GM12878 (cell line): ENCODE results near the gene PAK3. TPM values are rescaled to one million over a fixed set of nuclear protein-coding genes. Genes with fewer than 3 reads are reported as not detected.

ENCODE experiments used
- ATAC-seq: fragments of 200-7000 bp; cut with Tn5 transposase; 3 replicates; pipeline ENCODE4 v1.9.1; 2020; ENCODE audit warnings: mild to moderate bottlenecking, moderate library complexity
- BruUV-seq: library from RNA; stranded (reverse); fragments of 400-500 nt; replicated peaks from 2 replicates; lab custom pipeline; 2021; lab: Mats Ljungman, UMichigan
- CTCF ChIA-PET: fragments of 300-600 bp; sonication (Branson Sonifier 250); formaldehyde crosslinking; extraction: SDS; loops from one replicate; lab custom pipeline; 2021; ENCODE audit warnings: inconsistent platforms; lab: Yijun Ruan, JAX
- POLR2A ChIA-PET: fragments of 350-600 bp; formaldehyde crosslinking; extraction: SDS; loops from one replicate; lab custom pipeline; 2021; ENCODE audit warnings: inconsistent platforms; lab: Charles Lee
- RAD21 ChIA-PET: fragments of 300-600 bp; sonication (Branson Sonifier 250); formaldehyde crosslinking; loops from one replicate; lab custom pipeline; 2023; ENCODE audit warnings: antibody characterized with exemption; ENCODE audit not compliant: unreplicated experiment; lab: Charles Lee
- SMC1A ChIA-PET: fragments of 300-600 bp; sonication (Branson Sonifier 250); formaldehyde crosslinking; loops from one replicate; lab custom pipeline; 2023; ENCODE audit not compliant: unreplicated experiment, uncharacterized antibody; lab: Charles Lee
- DNase-seq: peaks from one replicate; pipeline ENCODE4 v3.0.0-alpha.2; 2011; ENCODE audit warnings: low read depth, low spot score
- FAIRE-seq: peaks from 3 replicates; lab custom pipeline; 2011; peaks lifted over from hg19 to GRCh38; lab: Jason Lieb, UNC
- H2AFZ ChIP-seq: 2 replicates; pipeline ENCODE4 v1.6.0; 2011; ENCODE audit warnings: low read depth, low read length, control low read depth; ENCODE audit not compliant: control insufficient read depth
- H3K27ac ChIP-seq: 2 replicates; pipeline ENCODE4 v1.5.1; 2011; ENCODE audit warnings: control low read depth; ENCODE audit not compliant: control insufficient read depth, insufficient read depth
- H3K27me3 ChIP-seq, 2 experiments: replicated peaks in 1 of 2; 2 replicates each; pipeline versions ENCODE4 v1.6.0 to v1.6.1; 2011; ENCODE audit warnings: low read length in 1 of 2; ENCODE audit not compliant: control insufficient read depth in 2 of 2, insufficient read depth in 2 of 2
- H3K36me3 ChIP-seq, 2 experiments: 2 replicates each; pipeline ENCODE4 v1.5.1; 2011; ENCODE audit warnings: low read length in 1 of 2; ENCODE audit not compliant: control insufficient read depth in 2 of 2, insufficient read depth in 2 of 2
- H3K4me1 ChIP-seq: 2 replicates; pipeline ENCODE4 v1.6.1; 2011; ENCODE audit warnings: mild to moderate bottlenecking, low read length, moderate library complexity, mixed read lengths; ENCODE audit not compliant: control insufficient read depth, insufficient read depth
- H3K4me2 ChIP-seq: 2 replicates; pipeline ENCODE4 v1.6.0; 2011; ENCODE audit warnings: control low read depth; ENCODE audit not compliant: control insufficient read depth, insufficient read depth
- H3K4me3 ChIP-seq: fragments of 200-600 bp; sonication (generic); 2 replicates; pipeline ENCODE4 v1.5.1; 2016
- H3K79me2 ChIP-seq: 2 replicates; pipeline ENCODE4 v1.6.0; 2011; ENCODE audit warnings: low read length; ENCODE audit not compliant: control insufficient read depth, insufficient read depth
- H3K9ac ChIP-seq: 2 replicates; pipeline ENCODE4 v1.8.0; 2011; ENCODE audit warnings: low read length, control low read depth, mixed read lengths; ENCODE audit not compliant: control insufficient read depth, insufficient read depth
- H3K9me3 ChIP-seq: replicated peaks from 3 replicates; pipeline ENCODE4 v1.5.1; 2011; ENCODE audit warnings: mild to moderate bottlenecking, low read length; ENCODE audit not compliant: control insufficient read depth, insufficient read depth
- H4K20me1 ChIP-seq: 2 replicates; pipeline ENCODE4 v1.6.0; 2011; ENCODE audit not compliant: control insufficient read depth, insufficient read depth
- ATF7 ChIP-seq: fragments of 450-650 bp; IDR thresholded peaks from 2 replicates; pipeline ENCODE4 v1.6.1; 2016; ENCODE audit warnings: low read depth, mild to moderate bottlenecking
- CBX5 ChIP-seq: sonication (generic); IDR thresholded peaks from 2 replicates; pipeline ENCODE4 v1.6.1; 2016; ENCODE audit warnings: low read depth, moderate library complexity, mild to moderate bottlenecking, inconsistent platforms
- CEBPB ChIP-seq, 2 experiments: fragments of 150-350 bp in 1 of 2; IDR thresholded peaks; 2 replicates each; pipeline ENCODE4 v1.6.1; 2012 to 2014; ENCODE audit warnings: low read depth in 2 of 2, low read length in 2 of 2, borderline replicate concordance in 1 of 2, inconsistent platforms in 1 of 2
- MTA3 ChIP-seq: IDR thresholded peaks from 2 replicates; pipeline ENCODE4 v1.6.1; 2012; ENCODE audit warnings: low read length, inconsistent platforms, borderline replicate concordance
- POU2F2 ChIP-seq: IDR thresholded peaks from 3 replicates; pipeline ENCODE4 v1.6.1; 2011; ENCODE audit warnings: low read depth, mild to moderate bottlenecking, low read length, borderline replicate concordance
- SP1 ChIP-seq: IDR thresholded peaks from one replicate; pipeline ENCODE4 v1.6.1; 2011; ENCODE audit warnings: low read depth, low read length
- WGBS: methylation state at CpG from one replicate; pipeline ENCODE4 v1.1.6; 2016; ENCODE audit warnings: low lambda C conversion rate; ENCODE audit not compliant: insufficient replicate concordance, insufficient coverage; ENCODE audit errors: missing lambda C conversion rate; 5-methylcytosine and 5-hydroxymethylcytosine counted together
- in situ Hi-C: fragments of 300-500 bp; cut with MboI; formaldehyde crosslinking; loops from 9 replicates; pipeline ENCODE4 v1.14.3; 2018; ENCODE audit warnings: mixed read lengths
- intact Hi-C: fragments of 100-400 bp; cut with micrococcal nuclease; formaldehyde crosslinking; loops from one replicate; pipeline ENCODE4 v1.14.2; 2022; ENCODE audit not compliant: unreplicated experiment
- polyA plus RNA-seq, 11 experiments: library from polyadenylated mRNA; depleted of rRNA in 4 of 11; unstranded in 6 of 11; stranded (reverse) in 5 of 11; fragments of >200 nt; fragmentation: Nextera tagmentation in 4 of 11; fragmentation: Illumina TruSeq in 1 of 11; extraction: Ambion mirVana in 4 of 11; extraction: Trizol in 1 of 11; gene quantifications; 1 replicate in 1 of 11; 2 replicates in 10 of 11; pipeline versions ENCODE4 v1.2.1 to v1.2.3, GENCODE V29; 2011 to 2016; ENCODE audit warnings: inconsistent platforms in 2 of 11, missing spikeins in 2 of 11, low read depth in 1 of 11
- total RNA-seq, 4 experiments: library from RNA; depleted of rRNA in 3 of 4; stranded (reverse); fragments of >200 nt in 3 of 4; fragmentation: Illumina TruSeq in 1 of 4; extraction: Trizol in 1 of 4; gene quantifications; 2 replicates each; pipeline versions ENCODE4 v1.2.1 to v1.2.3, GENCODE V29; 2013 to 2021
- TF ChIP-seq, protein P1 (sequence below): fragments of 450-650 bp; IDR thresholded peaks from 2 replicates; pipeline ENCODE4 v1.6.1; 2017; ENCODE audit warnings: mild to moderate bottlenecking, moderate library complexity

PAK3 gene
- total and polyA plus RNA-seq, 10 of the 15 experiments (the other 5 are each of a cell fraction or from before 2014, with no cell fraction given): 0.02 to 0.10 (median 0.04) TPM; not detected in 6

DNA sequence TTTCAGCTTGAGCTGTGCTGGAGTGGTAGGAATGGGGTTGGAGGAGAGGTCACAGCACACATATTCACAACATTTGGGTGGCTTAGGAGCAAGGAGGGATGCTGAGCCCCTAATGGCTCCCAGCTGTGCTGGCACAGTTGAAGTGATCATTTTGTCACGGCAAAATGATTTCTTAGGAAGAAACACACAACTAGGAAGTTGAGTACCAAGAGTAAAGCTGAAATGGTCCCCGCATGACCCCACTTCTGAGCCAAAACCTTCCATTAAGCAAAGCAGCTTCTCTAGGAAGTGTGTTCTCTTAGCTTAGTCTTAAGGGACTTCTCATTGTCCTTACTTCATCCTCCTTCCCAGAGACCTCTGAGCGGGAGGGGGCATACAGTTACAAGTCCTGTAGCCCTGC, 161.7 kb downstream of the PAK3 start:
- 0 out of 4 replicates have a peak, but pooled peaks cover 0 to 2% of the 10 kb centered on the region in 2 experiments for H3K27me3 ChIP-seq
- WGBS: 40% methylated on average over 3 of the region's 3 CpGs
- no peaks in the 10 kb centered on the region for H3K79me2 ChIP-seq
- ChIA-PET SMC1A (no interaction called here), RAD21 (no interaction called here), POLR2A (no interaction called here), CTCF (interaction anchor here (0.6 kb wide), 1 partner anchor 612 kb away, joined by 3 read pairs; no protein-coding TSS in a partner anchor)
- no peak overlapping the region for H3K4me2 ChIP-seq
- DNase-seq (no peak), FAIRE-seq (no peak), ATAC-seq (no peak)
- H2AFZ ChIP-seq: no peak overlapping the region
- intact Hi-C loops: no loop called here
- no peak overlapping the region for H3K4me3 ChIP-seq
- H3K36me3 ChIP-seq: no peaks in the 10 kb centered on the region
- in situ Hi-C loops: no loop called here
- H3K4me1 ChIP-seq: no peaks in the 10 kb centered on the region
- H3K9ac ChIP-seq: no peak overlapping the region
- H3K27ac ChIP-seq: no peak overlapping the region
- H4K20me1 ChIP-seq: no peaks in the 10 kb centered on the region
- TF ChIP-seq CBX5 (no peak), SP1 (no peak), ATF7 (no peak), POU2F2 (no peak), CEBPB (IDR thresholded peaks at IDR 0.05; ENCODE audit: borderline replicate concordance in 1 of 2, low read depth in 2 of 2, low read length in 2 of 2) (no peak), MTA3 (no peak)
- TF ChIP-seq, protein P1, sequence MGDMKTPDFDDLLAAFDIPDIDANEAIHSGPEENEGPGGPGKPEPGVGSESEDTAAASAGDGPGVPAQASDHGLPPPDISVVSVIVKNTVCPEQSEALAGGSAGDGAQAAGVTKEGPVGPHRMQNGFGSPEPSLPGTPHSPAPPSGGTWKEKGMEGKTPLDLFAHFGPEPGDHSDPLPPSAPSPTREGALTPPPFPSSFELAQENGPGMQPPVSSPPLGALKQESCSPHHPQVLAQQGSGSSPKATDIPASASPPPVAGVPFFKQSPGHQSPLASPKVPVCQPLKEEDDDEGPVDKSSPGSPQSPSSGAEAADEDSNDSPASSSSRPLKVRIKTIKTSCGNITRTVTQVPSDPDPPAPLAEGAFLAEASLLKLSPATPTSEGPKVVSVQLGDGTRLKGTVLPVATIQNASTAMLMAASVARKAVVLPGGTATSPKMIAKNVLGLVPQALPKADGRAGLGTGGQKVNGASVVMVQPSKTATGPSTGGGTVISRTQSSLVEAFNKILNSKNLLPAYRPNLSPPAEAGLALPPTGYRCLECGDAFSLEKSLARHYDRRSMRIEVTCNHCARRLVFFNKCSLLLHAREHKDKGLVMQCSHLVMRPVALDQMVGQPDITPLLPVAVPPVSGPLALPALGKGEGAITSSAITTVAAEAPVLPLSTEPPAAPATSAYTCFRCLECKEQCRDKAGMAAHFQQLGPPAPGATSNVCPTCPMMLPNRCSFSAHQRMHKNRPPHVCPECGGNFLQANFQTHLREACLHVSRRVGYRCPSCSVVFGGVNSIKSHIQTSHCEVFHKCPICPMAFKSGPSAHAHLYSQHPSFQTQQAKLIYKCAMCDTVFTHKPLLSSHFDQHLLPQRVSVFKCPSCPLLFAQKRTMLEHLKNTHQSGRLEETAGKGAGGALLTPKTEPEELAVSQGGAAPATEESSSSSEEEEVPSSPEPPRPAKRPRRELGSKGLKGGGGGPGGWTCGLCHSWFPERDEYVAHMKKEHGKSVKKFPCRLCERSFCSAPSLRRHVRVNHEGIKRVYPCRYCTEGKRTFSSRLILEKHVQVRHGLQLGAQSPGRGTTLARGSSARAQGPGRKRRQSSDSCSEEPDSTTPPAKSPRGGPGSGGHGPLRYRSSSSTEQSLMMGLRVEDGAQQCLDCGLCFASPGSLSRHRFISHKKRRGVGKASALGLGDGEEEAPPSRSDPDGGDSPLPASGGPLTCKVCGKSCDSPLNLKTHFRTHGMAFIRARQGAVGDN: no peak
- no peaks in the 10 kb centered on the region for H3K9me3 ChIP-seq
- BruUV-seq: no TSS peak
